SU-DHL-6 (cell line): ENCODE results near the gene NFATC2IP.

Experiments
- H2AFZ ChIP-seq: fragments of 200-600 bp; sonication (generic); 2 replicates; pipeline ENCODE4 v1.6.1; 2014; ENCODE audit warnings: low read depth, mild to moderate bottlenecking, moderate library complexity, mixed read lengths, antibody characterized with exemption, low read length; ENCODE audit not compliant: severe bottlenecking
- H3F3A ChIP-seq: fragments of 200-600 bp; shearing (Covaris generic); 2 replicates; pipeline ENCODE4 v1.6.0; 2016; ENCODE audit warnings: antibody characterized with exemption, mild to moderate bottlenecking; ENCODE audit not compliant: insufficient read depth
- H3K27ac ChIP-seq: fragments of 200-600 bp; sonication (generic); 2 replicates; pipeline ENCODE4 v1.5.1; 2016; ENCODE audit warnings: low read depth, mild to moderate bottlenecking, low read length, moderate library complexity, mixed read lengths
- H3K27me3 ChIP-seq: fragments of 200-600 bp; sonication (generic), shearing (Covaris generic); 2 replicates; pipeline ENCODE4 v1.6.0; 2014; ENCODE audit warnings: mild to moderate bottlenecking, low read length
- H3K36me3 ChIP-seq: fragments of 200-600 bp; sonication (generic); 2 replicates; pipeline ENCODE4 v1.6.1; 2014; ENCODE audit warnings: mild to moderate bottlenecking, low read length, mixed read lengths
- H3K4me2 ChIP-seq: fragments of 300-600, 200-600 bp; shearing (Covaris generic), sonication (generic); 2 replicates; pipeline ENCODE4 v1.6.0; 2014; ENCODE audit warnings: low read length, low read depth, mild to moderate bottlenecking; ENCODE audit not compliant: poor library complexity, severe bottlenecking
- H3K4me3 ChIP-seq: fragments of 200-600 bp; sonication (generic); 2 replicates; pipeline ENCODE4 v1.5.1; 2014; ENCODE audit warnings: antibody characterized with exemption, low read length, mild to moderate bottlenecking, mixed read lengths; ENCODE audit not compliant: insufficient read depth, poor library complexity, severe bottlenecking
- H3K79me2 ChIP-seq: fragments of 200-600 bp; sonication (generic); 2 replicates; pipeline ENCODE4 v1.6.1; 2014; ENCODE audit warnings: mild to moderate bottlenecking, low read length, moderate library complexity; ENCODE audit not compliant: insufficient read depth
- H3K9ac ChIP-seq: fragments of 200-600 bp; sonication (generic); 2 replicates; pipeline ENCODE4 v1.7.0; 2014; ENCODE audit warnings: mild to moderate bottlenecking, low read length
- H3K9me2 ChIP-seq: fragments of 200-600 bp; sonication (generic); replicated peaks from 2 replicates; pipeline ENCODE4 v1.6.1; 2014; ENCODE audit warnings: low read length; ENCODE audit not compliant: insufficient read depth
- H3K9me3 ChIP-seq: fragments of 200-600 bp; sonication (generic); 2 replicates; pipeline ENCODE4 v1.6.1; 2014; ENCODE audit warnings: low read length, mixed read lengths; ENCODE audit not compliant: insufficient read depth
- H4K20me1 ChIP-seq: fragments of 200-600 bp; sonication (generic); 2 replicates; pipeline ENCODE4 v1.6.1; 2014; ENCODE audit warnings: low read depth, mild to moderate bottlenecking, antibody characterized with exemption, low read length, moderate library complexity, mixed read lengths
- EZH2phosphoT487 ChIP-seq: fragments of 200-600 bp; sonication (generic), shearing (Covaris generic); conservative IDR thresholded peaks from 2 replicates; pipeline ENCODE4 v1.6.1; 2018; ENCODE audit warnings: mild to moderate bottlenecking, antibody characterized with exemption, low read length, moderate library complexity, mixed read lengths
- TF ChIP-seq, protein P1 (sequence below): fragments of 200-600 bp; sonication (generic); IDR thresholded peaks from one replicate; pipeline ENCODE4 v1.5.1; 2017; ENCODE audit warnings: antibody characterized with exemption, mild to moderate bottlenecking, low read length, moderate library complexity; ENCODE audit not compliant: insufficient read depth, poor library complexity, severe bottlenecking

NFATC2IP gene

GRCh38 chr16:28905229-28905754 is 45.4 kb upstream of the NFATC2IP start:
- no peaks in the 10 kb centered on the region for H3F3A ChIP-seq
- no peak overlapping the region for H3K4me2 ChIP-seq

DNA sequence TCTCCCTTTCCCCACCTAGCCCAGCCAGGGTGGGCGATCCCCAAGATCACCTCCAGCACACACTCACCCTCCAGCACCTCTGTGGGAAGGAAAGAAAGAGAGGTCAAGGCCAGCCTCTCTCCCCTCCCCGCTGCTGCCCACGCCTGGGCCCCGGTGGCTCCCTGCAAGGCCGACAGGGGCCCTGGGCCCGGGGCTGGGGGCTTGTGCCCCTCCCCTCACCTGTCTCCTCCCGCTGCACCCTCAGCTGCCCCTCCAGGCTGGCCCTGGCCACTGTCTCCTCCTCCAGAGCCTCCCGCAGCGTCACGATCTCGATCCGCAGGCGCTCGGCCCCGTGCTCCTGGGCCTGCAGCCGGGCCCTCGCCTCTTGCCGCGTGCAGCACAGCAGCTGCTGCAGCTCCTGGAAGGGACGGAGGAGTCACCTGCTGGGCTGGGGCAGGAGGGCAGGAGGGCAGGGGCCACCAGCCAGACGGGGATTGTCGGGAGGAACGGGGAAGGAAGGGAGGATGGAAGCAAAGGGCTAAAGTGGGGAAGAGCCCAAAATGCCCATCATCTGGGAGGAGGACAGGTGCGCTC is 44.9 kb upstream of the NFATC2IP start:
- H3K9ac ChIP-seq: no peak overlapping the region
- no peak overlapping the region for H3K27ac ChIP-seq

More at GRCh38 chr16:28905229-28905754, 45.4 kb upstream of the NFATC2IP start:
- no peaks in the 10 kb centered on the region for H3K79me2 ChIP-seq
- H2AFZ ChIP-seq: no peak overlapping the region
- TF ChIP-seq, protein P1, sequence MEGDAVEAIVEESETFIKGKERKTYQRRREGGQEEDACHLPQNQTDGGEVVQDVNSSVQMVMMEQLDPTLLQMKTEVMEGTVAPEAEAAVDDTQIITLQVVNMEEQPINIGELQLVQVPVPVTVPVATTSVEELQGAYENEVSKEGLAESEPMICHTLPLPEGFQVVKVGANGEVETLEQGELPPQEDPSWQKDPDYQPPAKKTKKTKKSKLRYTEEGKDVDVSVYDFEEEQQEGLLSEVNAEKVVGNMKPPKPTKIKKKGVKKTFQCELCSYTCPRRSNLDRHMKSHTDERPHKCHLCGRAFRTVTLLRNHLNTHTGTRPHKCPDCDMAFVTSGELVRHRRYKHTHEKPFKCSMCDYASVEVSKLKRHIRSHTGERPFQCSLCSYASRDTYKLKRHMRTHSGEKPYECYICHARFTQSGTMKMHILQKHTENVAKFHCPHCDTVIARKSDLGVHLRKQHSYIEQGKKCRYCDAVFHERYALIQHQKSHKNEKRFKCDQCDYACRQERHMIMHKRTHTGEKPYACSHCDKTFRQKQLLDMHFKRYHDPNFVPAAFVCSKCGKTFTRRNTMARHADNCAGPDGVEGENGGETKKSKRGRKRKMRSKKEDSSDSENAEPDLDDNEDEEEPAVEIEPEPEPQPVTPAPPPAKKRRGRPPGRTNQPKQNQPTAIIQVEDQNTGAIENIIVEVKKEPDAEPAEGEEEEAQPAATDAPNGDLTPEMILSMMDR: no peak
- TF ChIP-seq EZH2phosphoT487: no peak
- H3K9me2 ChIP-seq: no peaks in the 10 kb centered on the region
- no peak overlapping the region for H3K9ac ChIP-seq
- H3K4me3 ChIP-seq: no peak overlapping the region
- no peaks in the 10 kb centered on the region for H3K27me3 ChIP-seq
- H3K36me3 ChIP-seq: no peaks in the 10 kb centered on the region
- no peaks in the 10 kb centered on the region for H4K20me1 ChIP-seq
- no peaks in the 10 kb centered on the region for H3K9me3 ChIP-seq
- H3K27ac ChIP-seq: no peak overlapping the region

GRCh38 chr16:28910086-28911031 is 40.4 kb upstream of the NFATC2IP start:
- Histone ChIP-seq H2AFZ (no peak overlapping the region), H3K4me3 (no peak overlapping the region), H3K9ac (no peak overlapping the region), H3K9me2 (no peaks in the 10 kb centered on the region), H4K20me1 (no peaks in the 10 kb centered on the region), H3K79me2 (no peaks in the 10 kb centered on the region), H3K4me2 (no peak overlapping the region), H3K27me3 (no peaks in the 10 kb centered on the region), H3F3A (no peaks in the 10 kb centered on the region), H3K36me3 (no peaks in the 10 kb centered on the region), H3K9me3 (no peaks in the 10 kb centered on the region), H3K27ac (no peak overlapping the region)
- TF ChIP-seq EZH2phosphoT487: no peak
- TF ChIP-seq, protein P1: no peak

More for the DNA sequence above, 44.9 kb upstream of the NFATC2IP start:
- no peaks in the 10 kb centered on the region for H3K79me2 ChIP-seq
- no peaks in the 10 kb centered on the region for H3K9me2 ChIP-seq
- no peaks in the 10 kb centered on the region for H4K20me1 ChIP-seq
- H3F3A ChIP-seq: no peaks in the 10 kb centered on the region
- no peak overlapping the region for H3K4me3 ChIP-seq
- H2AFZ ChIP-seq: no peak overlapping the region
- H3K27me3 ChIP-seq: no peaks in the 10 kb centered on the region
- no peaks in the 10 kb centered on the region for H3K36me3 ChIP-seq
- H3K9me3 ChIP-seq: no peaks in the 10 kb centered on the region
- no peak for TF ChIP-seq EZH2phosphoT487
- TF ChIP-seq, protein P1: no peak
- H3K4me2 ChIP-seq: no peak overlapping the region
